Stimulated activated CD4-positive, alpha-beta T cell treated with anti-CD3 and anti-CD28 coated beads, Interleukin-1b, Interleukin-23, amount 100 ng/mL, for 4 hours (primary cell): Measurements from ENCODE around the gene HSF2.
"Not testable (repeated sequence)": the region's sequence is repeated elsewhere in the genome, so short reads cannot be mapped to it uniquely, and the experiment has no call there.

Experiments used
- DNase-seq, 2 donors: peaks; one replicate each; pipeline ENCODE4 v3.0.0-alpha.2; 2020; ENCODE audit warnings: low read depth in 2 of 2

The HSF2 gene

DNA sequence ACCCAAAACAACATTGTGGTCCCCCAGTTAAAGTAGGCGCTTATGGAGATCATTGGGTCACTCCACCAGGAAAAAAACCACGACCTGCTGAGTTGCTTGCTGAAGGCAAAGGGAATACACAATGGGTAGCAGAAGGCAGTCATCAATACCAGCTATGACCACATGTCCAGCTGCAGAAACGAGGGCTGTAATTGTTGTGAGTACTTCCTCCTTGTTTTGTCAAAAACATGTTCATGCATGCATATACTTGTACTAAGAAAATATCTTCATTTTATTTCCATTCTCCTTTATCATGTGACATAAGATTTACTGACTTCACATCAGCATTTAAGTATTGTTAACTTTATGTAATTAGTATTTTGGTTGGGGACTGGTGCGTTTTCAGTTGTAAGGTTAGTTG is 55.2 kb downstream of the HSF2 start:
- DNase-seq: no peak

DNA sequence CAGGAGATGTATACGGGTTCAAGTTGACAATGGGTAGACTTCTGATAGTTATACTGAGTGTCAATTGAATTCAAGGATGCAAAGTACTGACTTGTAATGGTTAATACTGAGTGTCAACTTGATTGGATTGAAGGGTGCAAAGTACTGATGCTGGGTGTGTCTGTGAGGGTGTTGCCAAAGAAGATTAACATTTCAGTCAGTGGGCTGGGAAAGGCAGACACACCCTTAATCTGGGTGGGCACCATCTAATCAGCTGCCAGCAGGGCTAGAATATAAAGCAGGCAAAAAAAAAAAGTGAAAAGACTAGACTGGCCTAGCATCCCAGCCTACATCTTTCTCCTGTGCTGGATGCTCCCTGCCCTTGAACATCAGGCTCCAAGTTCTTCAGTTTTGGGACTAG is 55.7 kb downstream of the HSF2 start:
- not testable (repeated sequence) for DNase-seq

DNA sequence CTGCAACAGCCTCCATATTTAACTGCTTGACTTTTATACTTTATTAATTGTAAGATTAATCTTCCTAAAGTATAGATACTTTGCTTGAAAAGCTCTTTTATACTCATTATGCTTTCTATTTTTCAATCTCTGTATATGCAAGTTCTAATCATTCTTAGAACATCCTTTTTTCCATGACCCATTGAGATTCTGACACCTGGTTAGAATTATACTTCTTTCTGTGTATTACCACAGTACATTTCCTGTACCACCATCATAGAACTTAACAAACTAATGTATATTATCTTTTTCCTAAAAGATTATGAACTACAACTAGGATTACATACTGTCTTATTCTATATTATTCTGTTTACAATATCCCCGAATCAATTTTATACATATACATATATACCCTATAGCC is 58.6 kb downstream of the HSF2 start:
- no peak for DNase-seq

DNA sequence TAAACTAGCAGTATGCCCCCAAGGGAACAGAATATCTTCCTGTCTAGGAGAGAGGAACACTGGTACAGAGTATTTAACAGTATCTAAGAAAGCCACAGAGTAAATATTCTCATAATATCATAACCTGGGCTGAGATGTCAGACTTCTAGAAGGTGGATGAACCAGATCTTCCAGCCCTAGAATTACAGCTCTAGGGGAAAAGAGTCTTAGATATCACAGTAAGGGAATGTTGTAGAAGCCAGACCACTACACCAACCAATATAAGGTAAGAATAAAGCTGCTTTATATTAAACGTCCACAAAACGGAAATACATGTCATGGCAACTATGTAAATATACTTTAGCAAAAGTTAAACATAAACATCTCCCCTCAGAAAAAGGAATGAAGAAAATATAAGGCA is 59.8 kb downstream of the HSF2 start:
- DNase-seq: no peak

DNA sequence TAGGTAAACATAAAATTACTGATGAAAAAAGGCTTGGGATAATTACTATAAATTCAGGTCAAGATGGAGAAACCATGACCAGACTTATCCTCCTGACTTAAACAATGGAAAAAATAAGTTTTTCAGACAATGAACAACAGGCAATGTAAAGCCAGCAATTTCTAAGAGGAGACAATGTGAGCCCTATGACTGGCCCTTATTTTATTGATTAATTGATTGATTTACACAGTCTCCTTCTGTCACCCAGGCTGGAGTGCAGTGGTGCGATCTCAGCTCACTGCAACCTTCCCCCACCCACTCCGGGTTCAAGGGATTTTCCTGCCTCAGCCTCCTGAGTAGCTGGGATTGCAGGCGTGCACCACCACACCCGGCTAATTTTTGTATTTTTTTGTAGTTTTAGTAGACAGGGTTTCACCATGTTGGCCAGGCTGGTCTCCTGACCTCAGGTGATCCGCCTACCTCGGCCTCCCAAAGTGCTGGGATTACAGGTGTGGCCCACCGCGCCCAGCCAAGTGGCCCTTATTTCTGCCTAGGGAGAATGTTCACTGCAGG is 60.5 kb downstream of the HSF2 start:
- not testable (repeated sequence) for DNase-seq

DNA sequence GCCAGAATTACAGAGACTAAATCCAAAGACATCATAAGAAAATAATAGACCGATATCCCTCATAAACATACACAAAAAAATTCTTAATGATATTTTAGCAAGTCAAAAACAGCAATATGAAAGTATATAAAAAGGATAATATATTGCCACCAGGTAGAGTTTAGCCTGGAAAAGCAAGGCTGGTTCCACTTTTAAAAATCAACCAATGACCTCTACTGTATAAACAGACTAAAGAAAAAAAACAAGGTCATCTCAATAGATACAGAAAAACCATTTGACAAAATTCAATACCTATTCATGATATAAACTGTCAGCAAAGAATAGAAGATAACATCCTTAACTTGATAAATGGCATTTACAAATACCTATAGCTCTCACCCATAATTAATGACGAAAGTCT is 62.4 kb downstream of the HSF2 start:
- DNase-seq: no peak

DNA sequence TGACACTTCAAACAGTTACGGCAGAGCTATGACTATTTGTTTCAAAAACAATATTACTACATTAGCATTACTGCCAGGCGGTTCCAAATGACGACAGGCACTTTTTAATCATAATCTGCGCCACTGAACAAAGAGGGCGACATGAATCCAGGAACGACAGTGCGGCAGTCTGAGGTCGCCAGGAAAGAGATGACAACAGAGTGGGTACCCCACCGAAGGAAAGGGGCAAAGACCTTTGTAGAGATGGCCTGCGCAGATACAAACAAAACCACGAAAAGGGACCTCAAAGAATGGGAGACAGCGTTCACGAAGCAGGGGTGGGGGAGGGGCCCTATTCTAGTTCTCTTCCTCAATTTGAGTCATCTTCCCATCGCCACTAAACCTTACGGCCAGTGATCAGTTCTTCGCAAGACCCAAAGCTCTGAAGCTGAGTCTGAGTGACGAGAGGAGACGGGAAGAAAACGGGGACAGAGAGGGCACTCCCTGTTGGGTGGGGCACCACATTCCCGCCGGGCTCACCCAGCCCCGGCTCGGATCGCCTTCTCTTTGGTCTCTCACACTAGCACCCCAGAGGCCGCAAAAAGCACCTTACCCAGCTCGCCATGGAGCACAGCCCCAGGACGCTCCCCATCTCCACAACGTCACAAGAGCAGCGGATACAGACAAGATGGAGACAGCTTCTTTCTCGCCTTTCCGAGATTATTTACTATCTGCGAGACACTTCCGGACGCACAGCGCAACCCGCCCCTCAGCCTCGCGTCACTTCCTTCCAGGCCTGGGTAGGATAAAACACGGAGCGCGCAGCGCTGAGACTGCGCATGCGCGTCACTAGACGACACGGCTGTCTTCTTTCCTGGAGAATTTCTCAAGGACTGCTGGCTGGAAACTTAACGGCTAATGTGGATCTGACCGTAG is 71.9 kb downstream of the HSF2 start, which contains the start of gene SERINC1:
Gene SERINC1 (minus strand): TSS at position 701 of the 915 bp plus-strand sequence. CDS start 70 bp downstream, at position 631.
- peak; percentile 80 to 82 for DNase-seq

DNA sequence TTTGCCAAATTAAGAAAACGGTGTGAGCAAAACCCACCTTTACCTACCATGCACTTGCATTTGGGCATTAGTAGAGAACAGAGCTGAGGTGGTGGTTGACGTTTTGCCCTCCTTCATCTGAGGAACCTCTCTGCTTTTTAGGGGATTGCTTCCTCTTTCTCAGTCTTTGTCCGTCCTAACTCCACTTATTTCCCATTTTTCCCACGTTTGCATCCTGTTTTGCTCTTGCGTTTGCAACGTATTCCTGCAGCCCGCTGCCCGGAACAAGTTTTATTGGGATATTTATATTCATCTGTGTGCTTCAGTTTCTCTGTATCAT is 72.5 kb downstream of the HSF2 start:
- no peak for DNase-seq

DNA sequence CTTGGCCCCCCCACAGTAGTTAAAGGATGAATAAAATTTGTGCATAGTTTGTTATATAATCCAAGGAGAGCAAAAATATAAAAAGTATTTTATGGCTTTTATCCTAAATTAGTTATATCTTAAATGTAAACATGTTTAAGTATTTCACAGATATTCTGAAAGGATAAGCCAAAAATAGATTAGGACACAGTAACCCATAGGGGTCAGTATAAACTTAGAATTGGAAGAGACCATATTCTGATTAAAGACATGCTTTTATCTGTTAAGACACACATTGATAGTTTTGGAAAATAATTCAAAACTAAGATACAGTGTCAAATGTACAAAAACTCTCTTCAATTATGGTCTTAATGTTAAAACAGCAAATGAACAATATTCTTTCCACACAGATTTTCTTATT is 76.7 kb downstream of the HSF2 start:
- no peak for DNase-seq

DNA sequence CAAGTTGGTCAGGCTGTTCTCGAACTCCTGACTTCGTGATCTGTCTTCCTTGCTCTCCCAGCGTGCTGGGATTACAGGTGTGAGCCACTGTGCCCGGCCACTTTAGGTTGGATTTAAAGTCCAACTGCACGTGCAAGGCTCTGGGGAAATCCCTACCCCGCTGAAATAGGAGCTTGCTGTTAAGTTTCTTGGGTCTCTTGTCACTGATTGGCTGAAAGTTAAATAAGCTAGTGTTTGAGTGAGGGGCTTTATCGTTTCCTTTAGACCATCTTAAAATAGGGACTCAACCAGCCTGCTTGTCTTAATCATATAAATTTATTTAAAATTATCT is 83.3 kb downstream of the HSF2 start:
- no peak for DNase-seq
